SU-DHL-6 (cell line): ENCODE data around the gene MKI67.

Experiments
- H2AFZ ChIP-seq: fragments of 200-600 bp; sonication (generic); 2 replicates; pipeline ENCODE4 v1.6.1; 2014; ENCODE audit warnings: low read depth, mild to moderate bottlenecking, moderate library complexity, mixed read lengths, antibody characterized with exemption, low read length; ENCODE audit not compliant: severe bottlenecking
- H3F3A ChIP-seq: fragments of 200-600 bp; shearing (Covaris generic); 2 replicates; pipeline ENCODE4 v1.6.0; 2016; ENCODE audit warnings: antibody characterized with exemption, mild to moderate bottlenecking; ENCODE audit not compliant: insufficient read depth
- H3K27ac ChIP-seq: fragments of 200-600 bp; sonication (generic); 2 replicates; pipeline ENCODE4 v1.5.1; 2016; ENCODE audit warnings: low read depth, mild to moderate bottlenecking, low read length, moderate library complexity, mixed read lengths
- H3K27me3 ChIP-seq: fragments of 200-600 bp; sonication (generic), shearing (Covaris generic); 2 replicates; pipeline ENCODE4 v1.6.0; 2014; ENCODE audit warnings: mild to moderate bottlenecking, low read length
- H3K36me3 ChIP-seq: fragments of 200-600 bp; sonication (generic); 2 replicates; pipeline ENCODE4 v1.6.1; 2014; ENCODE audit warnings: mild to moderate bottlenecking, low read length, mixed read lengths
- H3K4me2 ChIP-seq: fragments of 300-600, 200-600 bp; shearing (Covaris generic), sonication (generic); 2 replicates; pipeline ENCODE4 v1.6.0; 2014; ENCODE audit warnings: low read length, low read depth, mild to moderate bottlenecking; ENCODE audit not compliant: poor library complexity, severe bottlenecking
- H3K4me3 ChIP-seq: fragments of 200-600 bp; sonication (generic); 2 replicates; pipeline ENCODE4 v1.5.1; 2014; ENCODE audit warnings: antibody characterized with exemption, low read length, mild to moderate bottlenecking, mixed read lengths; ENCODE audit not compliant: insufficient read depth, poor library complexity, severe bottlenecking
- H3K79me2 ChIP-seq: fragments of 200-600 bp; sonication (generic); 2 replicates; pipeline ENCODE4 v1.6.1; 2014; ENCODE audit warnings: mild to moderate bottlenecking, low read length, moderate library complexity; ENCODE audit not compliant: insufficient read depth
- H3K9ac ChIP-seq: fragments of 200-600 bp; sonication (generic); 2 replicates; pipeline ENCODE4 v1.7.0; 2014; ENCODE audit warnings: mild to moderate bottlenecking, low read length
- H3K9me2 ChIP-seq: fragments of 200-600 bp; sonication (generic); replicated peaks from 2 replicates; pipeline ENCODE4 v1.6.1; 2014; ENCODE audit warnings: low read length; ENCODE audit not compliant: insufficient read depth
- H3K9me3 ChIP-seq: fragments of 200-600 bp; sonication (generic); 2 replicates; pipeline ENCODE4 v1.6.1; 2014; ENCODE audit warnings: low read length, mixed read lengths; ENCODE audit not compliant: insufficient read depth
- H4K20me1 ChIP-seq: fragments of 200-600 bp; sonication (generic); 2 replicates; pipeline ENCODE4 v1.6.1; 2014; ENCODE audit warnings: low read depth, mild to moderate bottlenecking, antibody characterized with exemption, low read length, moderate library complexity, mixed read lengths
- CTCF ChIP-seq: fragments of 200-600 bp; sonication (generic); IDR thresholded peaks from one replicate; pipeline ENCODE4 v1.5.1; 2017; ENCODE audit warnings: antibody characterized with exemption, mild to moderate bottlenecking, low read length, moderate library complexity; ENCODE audit not compliant: insufficient read depth, poor library complexity, severe bottlenecking
- EZH2phosphoT487 ChIP-seq: fragments of 200-600 bp; sonication (generic), shearing (Covaris generic); conservative IDR thresholded peaks from 2 replicates; pipeline ENCODE4 v1.6.1; 2018; ENCODE audit warnings: mild to moderate bottlenecking, antibody characterized with exemption, low read length, moderate library complexity, mixed read lengths

Gene MKI67

GRCh38 chr10:128051548-128051947 is 74.7 kb downstream of the MKI67 start:
- H3F3A ChIP-seq, result peaks cover 5% of the 10 kb centered on the region; the same call in 1 of the 2 replicates
- no peaks in the 10 kb centered on the region for H3K36me3 ChIP-seq
- no peaks in the 10 kb centered on the region for H3K79me2 ChIP-seq
- no peak overlapping the region for H2AFZ ChIP-seq
- no peak overlapping the region for H3K4me2 ChIP-seq
- H3K9me2 ChIP-seq, result no peaks in the 10 kb centered on the region
- TF ChIP-seq CTCF, result no peak
- no peaks in the 10 kb centered on the region for H3K27me3 ChIP-seq
- H3K27ac ChIP-seq, result no peak overlapping the region
- H3K9me3 ChIP-seq, result no peaks in the 10 kb centered on the region
- H3K4me3 ChIP-seq, result no peak overlapping the region
- H3K9ac ChIP-seq, result no peak overlapping the region
- no peaks in the 10 kb centered on the region for H4K20me1 ChIP-seq

- Histone ChIP-seq H3K9ac (no peak overlapping the region), H3K36me3 (no peaks in the 10 kb centered on the region), H3F3A (peaks cover 5% of the 10 kb centered on the region; the same call in 1 of the 2 replicates), H3K27ac (no peak overlapping the region), H3K4me3 (no peak overlapping the region), H3K79me2 (no peaks in the 10 kb centered on the region), H3K4me2 (no peak overlapping the region), H2AFZ (no peak overlapping the region), H3K27me3 (no peaks in the 10 kb centered on the region), H3K9me3 (no peaks in the 10 kb centered on the region), H3K9me2 (no peaks in the 10 kb centered on the region), H4K20me1 (no peaks in the 10 kb centered on the region)
- TF ChIP-seq CTCF (no peak), EZH2phosphoT487 (no peak)
These were observed 75.3 kb downstream of the MKI67 start for GRCh38 chr10:128050936-128051335.

GRCh38 chr10:128050121-128050516 is 76.1 kb downstream of the MKI67 start:
- Histone ChIP-seq H3K4me3 (no peak overlapping the region), H3F3A (peaks cover 5% of the 10 kb centered on the region; the same call in 1 of the 2 replicates), H3K36me3 (no peaks in the 10 kb centered on the region), H2AFZ (no peak overlapping the region), H4K20me1 (no peaks in the 10 kb centered on the region), H3K9me2 (no peaks in the 10 kb centered on the region), H3K27ac (no peak overlapping the region), H3K27me3 (no peaks in the 10 kb centered on the region), H3K4me2 (no peak overlapping the region), H3K9me3 (no peaks in the 10 kb centered on the region), H3K9ac (no peak overlapping the region), H3K79me2 (no peaks in the 10 kb centered on the region)
- TF ChIP-seq EZH2phosphoT487 (no peak), CTCF (no peak)
